ENCODE measurements around the gene KCNC3.
"Not testable (repeated sequence)": the region's sequence is repeated elsewhere in the genome, so short reads cannot be mapped to it uniquely, and the experiment has no call there.

KCNC3 gene

GRCh38 chr19:50352242-50352641 is 23.1 kb upstream of the KCNC3 start:
- DNase-seq: no peak

- DNase-seq: no peak
These were observed 20.3 kb upstream of the KCNC3 start for GRCh38 chr19:50349277-50350057.

- not testable (repeated sequence) for DNase-seq
These were observed 18.0 kb upstream of the KCNC3 start for GRCh38 chr19:50347089-50347581.

- no peak for DNase-seq
These were observed 15.6 kb upstream of the KCNC3 start for GRCh38 chr19:50344661-50345318.

- DNase-seq: no peak
These were observed 12.0 kb upstream of the KCNC3 start for GRCh38 chr19:50341091-50341564.

- DNase-seq: no peak
These were observed 11.2 kb upstream of the KCNC3 start for GRCh38 chr19:50340331-50340730.

GRCh38 chr19:50337031-50337430 is 7.9 kb upstream of the KCNC3 start:
- DNase-seq: not testable (repeated sequence)

GRCh38 chr19:50334741-50335421 is 5.7 kb upstream of the KCNC3 start:
- no peak for DNase-seq

- DNase-seq: peak; percentile 61
These were observed 4.8 kb upstream of the KCNC3 start for GRCh38 chr19:50333737-50334617.

GRCh38 chr19:50333235-50333736 is 4.1 kb upstream of the KCNC3 start:
- DNase-seq: peak; percentile 79

- DNase-seq: no peak
These were observed 3.3 kb upstream of the KCNC3 start for GRCh38 chr19:50332244-50333038.

- no peak for DNase-seq
These were observed 2.7 kb upstream of the KCNC3 start for GRCh38 chr19:50331994-50332243.

GRCh38 chr19:50331221-50331993 is 2.2 kb upstream of the KCNC3 start:
- no peak for DNase-seq

GRCh38 chr19:50330365-50331078 is 1.3 kb upstream of the KCNC3 start:
- DNase-seq: peak; percentile 35

GRCh38 chr19:50329926-50330294 is 733 bp upstream of the KCNC3 start:
- not testable (repeated sequence) for DNase-seq

GRCh38 chr19:50328873-50329145 is 368 bp downstream of the KCNC3 start:
- DNase-seq: no peak

GRCh38 chr19:50328224-50328872 is 829 bp downstream of the KCNC3 start:
- peak; percentile 7 for DNase-seq

- DNase-seq: no peak
These were observed 1.5 kb downstream of the KCNC3 start for GRCh38 chr19:50327461-50328223.

- no peak for DNase-seq
These were observed 2.2 kb downstream of the KCNC3 start for GRCh38 chr19:50327013-50327412.

Measured in fibroblast of skin of right biceps (primary cell).